GM18505 (cell line): ENCODE results near the gene DAB2.

Experiments
- ATAC-seq: cut with Tn5 transposase; IDR thresholded peaks from one replicate; pipeline ENCODE4 v1.9.1; 2021; ENCODE audit not compliant: unreplicated experiment
- POLR2A ChIP-seq: IDR thresholded peaks from 4 replicates; pipeline ENCODE4 v1.6.1; 2011; ENCODE audit warnings: borderline replicate concordance; ENCODE audit not compliant: insufficient read depth, insufficient read length; ENCODE audit errors: extremely low read depth

Gene DAB2

DNA sequence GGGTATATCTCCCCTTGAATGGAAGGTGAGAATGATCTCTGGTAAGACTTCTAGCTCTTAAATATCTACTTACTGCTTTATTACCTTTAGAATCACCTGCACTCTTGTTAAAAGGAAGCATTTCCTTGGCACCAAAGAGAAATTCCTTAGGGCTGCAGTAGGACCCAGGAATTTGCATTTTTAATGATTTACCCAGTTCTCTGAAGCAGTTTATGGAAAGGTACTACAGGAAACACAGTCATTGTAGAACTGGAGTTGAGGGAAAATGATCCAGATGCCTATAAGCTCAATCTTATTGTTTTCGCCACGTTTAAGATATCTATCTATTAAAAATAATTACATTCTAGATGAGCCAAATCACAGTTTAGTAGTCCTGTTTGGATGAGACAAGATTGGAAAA, 51.0 kb downstream of the DAB2 start:
- ATAC-seq, result no peak
- TF ChIP-seq POLR2A, result no peak

DNA sequence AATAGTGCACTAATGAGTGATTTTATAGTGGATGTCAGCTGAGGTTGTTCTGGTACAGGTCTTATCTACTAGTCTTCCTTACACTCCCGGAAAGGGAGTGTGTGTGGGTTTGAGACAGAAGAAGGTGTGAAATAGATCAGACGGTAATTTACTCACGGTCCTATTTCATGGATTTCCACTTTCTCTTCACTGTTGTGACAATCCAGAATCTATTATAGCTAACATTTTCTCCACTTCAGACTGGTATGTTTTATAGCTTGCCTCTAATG, 53.5 kb downstream of the DAB2 start:
- no peak for ATAC-seq
- TF ChIP-seq POLR2A, result no peak

- ATAC-seq, result no peak
- no peak for TF ChIP-seq POLR2A
Observed at GRCh38 chr5:39370555-39371366, 54.0 kb downstream of the DAB2 start.

DNA sequence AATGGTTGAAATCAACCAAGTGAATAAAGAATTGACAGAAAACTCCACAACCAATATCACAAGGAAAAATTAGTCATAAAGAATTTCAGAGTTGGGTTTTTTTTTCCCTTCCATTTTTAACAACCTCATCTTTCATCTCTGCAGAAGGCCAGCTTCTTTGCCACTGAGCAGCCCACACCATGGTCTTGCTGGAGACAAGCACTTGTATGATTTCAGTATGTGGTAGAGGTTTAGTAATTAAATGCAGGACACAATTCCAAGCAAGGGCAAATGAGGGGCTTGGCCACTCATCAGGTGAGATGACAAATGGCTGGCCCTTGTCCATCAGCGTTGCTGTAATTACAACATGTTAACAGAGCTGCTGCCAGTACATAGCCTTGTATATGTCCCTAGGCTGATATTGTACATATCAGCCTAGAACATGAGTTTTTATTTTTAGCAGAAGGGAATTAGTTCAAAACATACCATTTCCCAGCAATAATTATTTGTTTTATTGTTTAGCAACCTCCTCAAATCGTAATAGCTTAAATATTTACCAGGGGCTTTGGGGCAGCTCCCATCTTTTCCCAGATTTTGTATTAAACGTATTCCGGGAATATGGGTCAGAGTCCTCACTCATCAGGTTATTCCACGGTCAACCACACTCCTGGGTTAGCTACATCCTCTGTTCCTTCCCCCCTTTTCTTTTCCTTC, 55.5 kb downstream of the DAB2 start:
- TF ChIP-seq POLR2A, result no peak
- no peak for ATAC-seq

- TF ChIP-seq POLR2A, result no peak
- no peak for ATAC-seq
Observed at GRCh38 chr5:39368116-39368515, 56.7 kb downstream of the DAB2 start.

DNA sequence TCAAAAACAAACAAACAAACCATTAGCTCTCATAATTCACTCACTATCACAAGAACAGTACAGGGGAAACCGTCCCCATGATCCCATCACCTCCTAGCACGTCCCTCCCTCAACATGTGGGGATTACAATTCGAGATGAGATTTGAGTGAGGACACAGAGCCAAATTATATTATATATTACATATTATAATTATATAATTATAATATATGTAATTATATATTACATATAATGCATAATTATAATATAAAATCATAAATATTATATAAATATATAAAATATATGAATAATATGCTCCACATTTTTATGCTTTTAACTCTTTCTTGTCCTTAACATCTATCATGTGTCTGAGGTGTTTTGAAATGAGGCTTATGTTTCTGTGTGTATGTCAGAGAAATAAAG, 57.1 kb downstream of the DAB2 start:
- ATAC-seq, result no peak
- no peak for TF ChIP-seq POLR2A

DNA sequence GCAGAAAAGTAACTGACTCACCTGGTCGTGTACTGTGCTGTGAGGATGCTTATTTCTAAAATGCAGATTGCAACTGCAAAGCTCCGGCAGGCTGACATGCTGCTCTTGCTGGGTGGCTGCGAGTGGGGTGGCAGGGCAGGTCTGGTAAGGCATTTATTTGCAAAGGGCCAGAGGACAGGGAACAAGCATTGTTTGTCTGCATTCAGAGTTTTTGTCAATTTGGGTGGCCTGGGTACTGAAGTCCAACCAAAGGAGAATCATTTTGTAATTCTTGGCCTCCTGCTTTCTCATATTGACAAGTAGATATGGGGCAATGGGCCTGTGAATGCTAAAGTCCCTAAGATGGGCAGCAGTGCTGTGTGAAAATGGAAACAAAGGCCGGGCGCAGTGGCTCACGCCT, 60.4 kb downstream of the DAB2 start, which contains the start of gene C9:
Gene C9, minus strand, starts transcription at position 129 of the 400 bp plus-strand sequence. Its CDS starts 31 bp downstream, at position 98.
- ATAC-seq, result no peak
- TF ChIP-seq POLR2A, result no peak

DNA sequence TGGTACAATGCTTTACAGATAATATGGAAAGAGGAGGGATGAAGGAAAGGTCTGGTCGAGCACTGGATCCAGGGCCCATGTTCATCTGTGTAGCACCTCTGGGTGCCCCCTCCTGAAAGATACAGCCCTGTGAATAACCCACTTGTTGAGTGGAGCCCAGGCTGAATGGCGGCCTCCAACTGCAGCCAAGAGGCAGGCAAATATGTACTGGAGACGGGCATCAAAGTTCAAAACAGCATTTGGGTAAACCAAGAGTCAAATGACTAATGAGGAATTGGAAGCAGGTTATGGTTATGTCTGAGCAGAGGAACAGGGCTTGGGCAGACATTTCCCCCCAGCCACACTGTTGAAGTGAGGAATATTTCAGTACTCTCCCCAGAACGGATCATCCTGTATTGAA, 61.6 kb downstream of the DAB2 start:
- no peak for ATAC-seq
- TF ChIP-seq POLR2A, result no peak

DNA sequence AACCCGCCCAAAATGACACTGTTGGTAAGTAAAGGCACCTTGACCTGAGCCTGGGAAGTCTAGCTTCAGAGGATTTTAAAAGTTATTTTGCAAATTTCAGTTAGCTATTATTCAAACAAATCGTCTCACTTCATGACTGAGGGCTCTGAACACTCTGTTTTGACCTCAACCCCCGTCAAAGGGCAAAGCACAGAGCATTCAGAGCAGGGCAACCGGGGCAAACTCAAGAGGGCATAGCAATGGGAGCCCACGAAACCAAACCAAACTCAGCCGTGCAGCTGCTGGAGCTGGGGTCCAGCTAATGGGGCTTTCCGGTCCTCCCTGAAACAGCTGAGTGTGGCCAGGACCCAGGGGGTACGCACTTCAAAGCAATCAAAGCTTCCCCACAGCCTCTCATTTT, 62.1 kb downstream of the DAB2 start:
- TF ChIP-seq POLR2A, result no peak
- ATAC-seq, result no peak

DNA sequence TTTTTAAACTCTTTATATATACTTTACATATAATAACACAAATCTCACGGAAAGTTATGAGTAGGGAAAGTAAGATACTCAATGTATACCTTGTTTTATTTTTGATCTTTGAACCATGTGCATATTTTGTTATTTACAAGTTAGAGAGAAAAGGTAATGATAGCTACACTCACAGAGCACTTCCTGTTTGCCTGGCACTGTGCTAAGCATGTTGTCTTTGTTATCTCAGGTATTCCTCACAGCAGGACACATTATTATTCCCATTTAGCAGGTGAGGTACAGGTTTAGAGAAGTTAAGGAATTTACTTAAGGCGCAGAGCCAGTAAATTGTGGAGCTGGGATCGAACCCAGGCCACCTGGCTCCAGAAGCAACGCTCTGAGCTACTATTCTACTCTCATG, 63.5 kb downstream of the DAB2 start:
- no peak for TF ChIP-seq POLR2A
- no peak for ATAC-seq

GRCh38 chr5:39360471-39361111, 64.2 kb downstream of the DAB2 start:
- no peak for ATAC-seq
- TF ChIP-seq POLR2A, result no peak

GRCh38 chr5:39356263-39356662, 68.5 kb downstream of the DAB2 start:
- TF ChIP-seq POLR2A, result no peak
- no peak for ATAC-seq

GRCh38 chr5:39355324-39355723, 69.5 kb downstream of the DAB2 start:
- no peak for ATAC-seq
- TF ChIP-seq POLR2A, result no peak
